Activated CD4-positive, alpha-beta T cell treated with anti-CD3 and anti-CD28 coated beads for 4 hours (primary cell): Measurements from ENCODE around the gene MS4A15.

Experiments used
- DNase-seq, 2 donors: peaks; one replicate each; pipeline ENCODE4 v3.0.0-alpha.2; 2020

The MS4A15 gene

GRCh38 chr11:60780774-60781173 lies 24.1 kb downstream of the MS4A15 start:
- DNase-seq, result no peak

- DNase-seq, result no peak
Measured at GRCh38 chr11:60781286-60781980, 24.8 kb downstream of the MS4A15 start.

DNA sequence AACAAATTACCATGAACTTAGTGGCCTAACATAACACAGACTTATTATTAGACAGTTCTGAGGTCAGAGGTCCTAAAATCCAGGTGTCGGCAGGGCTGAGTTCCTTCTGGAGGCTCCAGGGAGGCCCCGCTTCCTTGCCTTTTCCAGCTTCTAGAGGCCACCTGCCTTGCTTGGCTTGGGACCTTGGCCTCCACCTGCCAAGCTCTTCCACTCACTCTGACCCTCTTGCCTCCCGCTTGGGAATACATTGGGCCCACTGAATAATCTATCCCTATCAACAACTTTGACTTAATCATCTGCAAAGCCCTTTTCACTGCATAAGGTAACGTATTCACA lies 25.3 kb downstream of the MS4A15 start:
- DNase-seq, result no peak

GRCh38 chr11:60782393-60783140 lies 25.9 kb downstream of the MS4A15 start:
- no peak for DNase-seq

DNA sequence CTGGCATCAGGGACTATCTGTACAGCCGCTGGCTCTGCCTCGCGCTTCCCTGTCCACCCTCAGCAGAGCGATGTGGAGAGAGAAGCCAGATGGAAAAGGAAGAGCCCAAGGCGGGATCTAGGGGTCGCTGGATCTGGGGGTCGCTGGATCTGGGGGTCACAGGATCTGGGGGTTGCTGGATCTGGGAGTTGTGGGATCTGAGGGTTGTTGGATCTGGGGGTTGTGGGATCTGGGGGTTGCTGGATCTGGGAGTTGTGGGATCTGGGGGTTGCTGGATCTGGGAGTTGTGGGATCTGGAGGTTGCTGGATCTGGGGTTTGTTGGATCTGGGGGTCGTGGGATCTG lies 26.4 kb downstream of the MS4A15 start:
- DNase-seq, result no peak

- no peak for DNase-seq
Measured at GRCh38 chr11:60783911-60784310, 27.2 kb downstream of the MS4A15 start.

- no peak for DNase-seq
Measured at GRCh38 chr11:60785136-60785535, 28.5 kb downstream of the MS4A15 start, which contains the start of gene MS4A10. Gene MS4A10, plus strand, starts transcription at chr11:60785333. Its CDS starts 5,003 bp downstream, at chr11:60790336.

- no peak for DNase-seq
Measured at GRCh38 chr11:60785806-60786361, 29.2 kb downstream of the MS4A15 start.

GRCh38 chr11:60786811-60787567 lies 30.3 kb downstream of the MS4A15 start:
- no peak for DNase-seq

GRCh38 chr11:60788401-60789125 lies 31.9 kb downstream of the MS4A15 start:
- DNase-seq, result no peak

DNA sequence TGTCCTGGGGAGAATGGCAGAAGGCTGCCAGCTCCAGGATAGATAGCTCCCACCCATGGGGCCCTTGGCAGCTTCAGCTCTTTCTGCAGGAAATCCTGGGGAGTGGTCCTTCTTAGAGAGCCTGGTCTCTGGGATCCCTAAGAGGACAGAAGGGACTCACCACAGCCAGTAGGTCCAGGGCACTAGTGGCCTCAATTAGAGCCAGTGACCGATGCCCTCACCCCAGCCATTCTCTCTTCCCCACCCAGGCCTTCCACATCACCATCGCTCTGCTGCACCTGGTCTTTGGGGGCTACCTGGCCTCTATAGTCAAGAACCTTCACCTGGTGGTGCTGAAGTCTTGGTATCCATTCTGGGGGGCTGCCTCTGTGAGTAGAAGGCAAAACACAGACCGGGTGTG lies 34.1 kb downstream of the MS4A15 start:
- DNase-seq, result no peak

- no peak for DNase-seq
Measured at GRCh38 chr11:60791153-60791933, 34.7 kb downstream of the MS4A15 start.

GRCh38 chr11:60792521-60792920 lies 35.9 kb downstream of the MS4A15 start:
- DNase-seq, result no peak

DNA sequence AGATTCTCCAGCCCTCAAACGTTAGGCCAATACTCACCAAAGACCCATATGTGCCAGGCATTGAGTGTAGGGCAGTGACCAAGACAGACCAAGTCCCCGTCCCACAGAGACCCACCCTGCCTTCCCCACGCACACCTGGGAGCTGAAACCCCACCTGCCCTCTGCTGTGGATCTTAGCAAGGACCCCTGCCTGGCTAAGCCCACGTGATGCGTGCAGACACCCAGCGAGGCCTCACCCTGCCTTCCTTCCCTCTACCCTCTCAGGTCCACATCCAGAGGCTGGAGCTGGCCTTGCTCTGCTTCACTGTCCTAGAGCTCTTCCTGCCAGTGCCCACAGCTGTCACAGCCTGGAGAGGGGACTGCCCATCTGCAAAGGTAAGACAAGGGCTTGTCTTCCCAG lies 38.6 kb downstream of the MS4A15 start:
- DNase-seq, result no peak

DNA sequence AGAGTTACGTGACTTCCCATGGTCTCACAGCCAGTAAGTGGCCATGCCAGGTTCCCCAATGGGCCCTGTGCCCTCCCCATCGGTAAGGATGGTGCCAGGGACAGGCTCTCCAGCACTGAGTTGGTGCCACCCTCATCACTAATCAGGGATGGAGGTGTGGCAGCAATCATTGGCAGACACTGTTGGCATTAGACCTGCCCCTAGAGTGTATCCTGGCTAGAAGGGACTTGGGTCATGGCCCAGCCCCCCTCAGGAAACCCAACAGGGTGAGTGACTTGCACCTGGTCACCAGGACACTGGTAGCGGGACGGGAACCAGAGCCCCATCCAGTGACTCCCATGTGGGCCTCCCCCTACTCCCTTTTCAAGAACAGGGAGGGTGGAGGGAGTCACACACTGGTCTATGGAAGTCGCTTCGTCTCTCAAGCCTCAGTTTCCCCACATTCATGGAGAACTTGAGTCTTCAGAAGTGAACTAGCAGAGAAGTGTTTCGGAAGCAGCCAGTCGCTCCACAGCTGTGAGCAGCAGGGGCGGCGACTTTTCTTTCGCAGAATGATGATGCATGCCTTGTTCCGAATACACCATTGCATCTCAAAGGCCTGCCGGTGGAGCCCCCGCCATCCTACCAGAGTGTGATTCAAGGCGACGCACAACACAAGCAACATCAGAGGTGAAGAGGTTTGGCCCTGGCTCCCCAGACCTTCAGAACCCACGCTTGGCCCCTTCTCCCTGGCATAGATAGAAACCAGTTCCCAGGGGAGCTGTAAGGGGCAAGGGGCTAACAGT lies 41.4 kb downstream of the MS4A15 start:
- no peak for DNase-seq

- DNase-seq, result no peak
Measured at GRCh38 chr11:60798631-60799030, 42.0 kb downstream of the MS4A15 start.

DNA sequence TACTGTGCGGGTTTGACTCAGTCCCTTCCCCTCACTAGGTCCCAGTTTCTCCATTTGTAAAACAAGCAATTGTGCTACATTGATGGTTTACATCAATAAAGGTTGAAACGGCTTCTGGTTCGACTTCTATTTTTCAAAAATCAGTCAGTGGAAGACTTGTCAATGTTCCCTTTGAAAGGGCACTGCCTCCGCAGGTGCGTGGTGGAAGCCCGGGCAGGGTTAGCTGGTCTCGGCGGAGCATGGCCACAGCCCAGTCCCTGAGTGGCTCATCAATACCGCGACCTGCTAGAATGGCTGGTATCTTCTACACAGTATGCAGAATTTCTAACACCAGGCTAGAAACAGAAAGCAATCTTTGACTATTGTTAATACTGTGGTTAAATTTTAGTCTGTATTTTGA lies 44.5 kb downstream of the MS4A15 start:
- DNase-seq, result no peak

DNA sequence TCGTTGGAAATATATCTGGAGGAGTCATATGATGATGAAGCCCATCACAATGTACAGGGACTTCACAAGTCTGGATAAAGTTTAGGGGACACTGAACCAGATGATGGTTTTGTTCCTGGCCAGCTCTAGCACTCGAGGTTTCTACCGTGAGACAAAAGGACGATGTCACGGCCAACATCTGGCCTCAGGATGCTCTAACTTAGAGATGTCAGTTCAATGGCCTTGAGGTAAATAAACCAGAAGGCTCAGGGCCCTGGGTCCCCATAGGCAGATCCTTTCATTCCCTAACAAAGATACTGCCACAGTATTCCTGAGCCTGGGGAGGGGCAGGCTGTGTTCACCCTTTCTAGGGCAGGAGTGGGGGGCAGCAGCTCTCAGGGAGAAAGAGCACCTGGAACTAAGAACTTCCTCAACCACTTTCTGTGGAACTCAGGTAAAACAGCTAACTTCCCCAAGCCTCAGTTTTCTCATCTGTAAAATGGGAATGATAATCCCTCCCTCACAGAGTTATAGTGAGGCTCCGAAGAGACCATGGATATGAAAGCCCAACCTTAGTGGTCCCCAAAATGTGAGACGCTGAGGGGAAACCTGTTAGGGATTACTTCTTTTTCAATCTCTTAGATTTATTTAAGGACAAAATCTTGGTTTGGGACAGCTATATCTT lies 46.7 kb downstream of the MS4A15 start:
- DNase-seq, result no peak

DNA sequence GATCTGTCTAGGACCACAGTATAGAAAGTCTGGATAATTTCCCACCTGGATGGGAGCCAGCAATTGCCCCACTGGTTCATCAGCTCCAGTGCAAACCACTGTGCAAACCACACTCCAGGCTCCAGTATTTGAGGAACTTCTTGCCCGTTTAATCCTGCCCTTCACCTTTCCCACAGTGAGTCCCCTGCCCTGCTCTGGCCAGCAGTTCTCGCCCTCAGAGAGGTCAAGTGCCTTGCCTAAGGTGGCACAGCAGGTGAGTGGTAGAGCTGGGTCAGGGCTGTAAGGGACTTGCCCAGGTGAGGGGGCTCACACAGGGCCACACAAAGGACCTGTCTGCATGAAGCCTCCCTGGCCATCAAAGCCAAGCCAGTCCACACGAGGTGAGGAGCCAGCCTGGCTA lies 52.6 kb downstream of the MS4A15 start:
- no peak for DNase-seq

DNA sequence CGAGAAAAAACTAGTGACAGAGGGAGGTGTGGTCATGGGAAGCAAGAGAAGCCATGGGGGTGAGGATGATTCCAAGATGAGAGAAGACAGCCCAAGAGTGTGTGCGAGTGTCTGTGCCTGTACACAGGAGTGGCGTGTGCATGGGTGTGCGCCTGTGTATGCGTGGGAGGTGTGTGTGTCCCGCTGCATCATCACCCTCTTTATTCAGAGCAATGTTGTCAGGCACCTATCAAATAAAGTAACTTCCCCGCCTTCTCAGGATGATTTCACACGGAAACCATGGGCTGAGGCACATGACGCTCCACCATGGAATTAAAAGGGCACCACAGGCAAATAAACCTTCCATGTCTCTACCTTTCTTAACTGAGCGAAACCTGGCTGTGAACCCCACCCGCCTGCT lies 53.0 kb downstream of the MS4A15 start:
- DNase-seq, result no peak

GRCh38 chr11:60810151-60810550 lies 53.5 kb downstream of the MS4A15 start:
- no peak for DNase-seq
